Left colon (tissue), 2 donors: ENCODE results near the gene VSTM4. TPM values are rescaled to one million over a fixed set of nuclear protein-coding genes. Genes with fewer than 3 reads are reported as not detected.

Experiments used
- ATAC-seq: fragments of 200-7000 bp; cut with Tn5 transposase; one replicate; pipeline ENCODE4 v1.9.1; 2020; ENCODE audit warnings: mild to moderate bottlenecking, moderate library complexity
- DNase-seq, 2 donors: peaks; one replicate each; pipeline ENCODE4 v3.0.0-alpha.2; 2020
- intact Hi-C, 2 donors: fragments of 100-400 bp; cut with DNase I in 1 of 2; cut with micrococcal nuclease in 1 of 2; formaldehyde crosslinking; loops; one replicate each; pipeline versions ENCODE4 v1.11.2 to v1.14.0; 2022; cut with DNase I, micrococcal nuclease
- total RNA-seq, 2 donors: library from RNA; stranded (reverse); fragmentation: NEBNext Ultra II Directional; extraction: Animal tissue kit (Norgen Biotek cat#: 25700); gene quantifications; one replicate each; pipeline ENCODE4 v1.2.1, GENCODE V29; 2021
- donor health status: DM: no; HTN: no; CAD: no.
- donor health status: DM: yes; HTN: yes; CAD: no.

VSTM4 gene
- total RNA-seq, 2 donors from 2014 or later: 1.4 to 3.5 TPM

DNA sequence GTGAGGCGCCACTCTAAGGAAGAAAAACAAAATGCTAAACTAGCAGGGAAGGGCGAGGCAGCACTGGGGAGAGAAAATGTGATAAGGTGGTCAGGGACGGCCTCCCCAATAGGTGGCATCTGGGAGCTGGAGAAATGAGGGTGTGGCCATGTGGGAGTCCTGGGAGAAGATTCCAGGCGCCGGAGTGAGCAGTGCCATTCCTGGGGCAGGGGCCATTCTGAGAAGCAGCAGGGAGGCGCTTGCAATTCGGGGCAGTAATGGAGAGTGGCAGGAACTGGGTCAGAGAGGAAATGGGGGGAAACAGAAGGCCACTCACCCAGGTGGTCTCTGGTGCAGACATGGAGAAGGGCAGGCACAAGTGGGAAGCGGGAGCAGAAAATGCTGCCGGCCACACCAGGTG, 113.9 kb downstream of the VSTM4 start:
- no peak for DNase-seq
- intact Hi-C loops: no loop called here
- no peak for ATAC-seq

DNA sequence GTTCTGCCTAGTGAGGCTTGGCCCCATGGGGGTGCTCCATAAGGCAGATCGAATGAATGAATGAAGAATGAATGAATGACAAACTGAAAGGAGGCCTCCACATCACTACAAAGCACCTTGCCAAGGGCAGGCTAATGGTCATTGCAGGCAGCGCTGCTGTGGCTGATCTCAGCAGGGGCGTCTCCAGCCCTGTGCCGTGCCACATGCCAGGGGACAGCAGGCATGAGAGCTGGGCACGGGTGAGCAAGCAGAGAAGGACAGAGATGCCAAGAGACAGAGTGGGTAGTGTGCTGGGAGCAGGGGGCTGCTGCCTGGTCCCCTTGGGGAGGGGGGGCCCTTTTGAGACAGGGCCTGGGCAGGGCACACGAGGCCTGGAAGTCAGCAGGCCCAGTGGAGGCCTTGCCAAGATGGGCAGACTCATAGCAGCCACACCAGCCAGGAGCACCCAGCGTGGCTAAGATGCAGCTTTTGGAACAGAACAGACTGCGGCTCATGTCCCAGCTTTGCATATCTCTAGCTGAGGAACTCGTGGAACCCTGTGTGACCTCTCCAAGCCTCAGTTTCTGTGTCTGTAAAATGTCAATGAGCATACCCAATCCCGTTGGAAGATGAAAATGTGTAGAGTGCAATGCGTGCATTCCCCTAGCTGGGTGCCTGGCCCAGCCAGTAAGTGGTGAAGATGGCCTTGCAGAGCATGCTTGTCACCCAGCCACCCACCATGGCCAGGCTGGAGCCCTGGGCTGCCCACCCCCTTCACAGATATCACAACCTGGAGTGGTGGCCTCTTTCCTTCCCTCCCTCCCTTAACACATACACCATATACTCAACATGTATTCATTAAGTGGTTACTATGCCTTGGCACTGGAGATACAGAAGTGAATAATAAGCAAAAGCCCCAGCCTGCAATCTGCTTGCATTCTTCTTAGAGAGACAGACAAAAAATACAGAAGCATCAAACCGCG, 114.6 kb downstream of the VSTM4 start:
- no peak for DNase-seq
- intact Hi-C loops: no loop called here
- ATAC-seq: no peak

- intact Hi-C loops: no loop called here
- no peak for ATAC-seq
- no peak for DNase-seq
Observed at GRCh38 chr10:48999346-48999745, 116.0 kb downstream of the VSTM4 start.

DNA sequence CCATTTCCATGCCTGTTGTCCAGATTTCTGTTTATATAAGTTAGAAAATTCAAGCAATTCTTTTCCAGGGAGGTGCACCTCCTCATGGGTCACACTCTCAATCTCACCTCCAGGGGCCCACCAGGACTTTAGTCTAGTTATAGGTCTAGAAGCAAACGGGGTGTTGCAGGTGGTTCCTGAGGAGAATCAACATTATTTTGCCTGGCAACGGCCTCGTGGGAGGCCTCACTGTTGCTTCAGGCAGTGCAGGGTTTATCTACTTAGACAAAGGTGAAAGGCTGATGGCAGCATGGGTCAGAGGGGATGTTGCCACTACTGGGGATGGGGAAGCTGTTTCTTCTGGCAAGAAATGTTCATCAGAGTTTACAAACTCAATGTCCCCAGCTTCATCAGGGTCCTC, 119.0 kb downstream of the VSTM4 start:
- ATAC-seq (no peak), DNase-seq (no peak)
- intact Hi-C loops: no loop called here

DNA sequence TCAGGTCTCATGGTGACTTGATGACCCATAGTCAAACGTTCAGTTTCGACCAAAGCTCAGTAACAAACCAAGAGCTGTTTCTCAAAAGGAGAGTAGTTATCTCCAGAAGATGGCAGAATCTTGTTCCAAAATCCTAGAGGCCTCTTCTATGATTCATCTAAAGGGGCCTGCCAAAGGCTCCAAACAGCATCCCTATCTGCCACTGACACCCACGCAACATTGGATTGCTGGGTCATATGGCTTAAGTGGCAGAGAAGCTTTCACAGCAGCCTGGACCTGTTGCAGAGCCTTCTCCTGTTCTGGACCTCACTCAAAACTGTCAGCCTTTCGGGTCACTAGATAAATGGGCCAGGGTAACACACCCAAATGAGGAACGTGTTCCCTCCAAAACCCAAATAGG, 121.7 kb downstream of the VSTM4 start:
- no peak for ATAC-seq
- DNase-seq: no peak
- intact Hi-C loops: no loop called here

- ATAC-seq (no peak), DNase-seq (no peak)
- intact Hi-C loops: no loop called here
Observed at GRCh38 chr10:48990226-48990625, 125.1 kb downstream of the VSTM4 start.

DNA sequence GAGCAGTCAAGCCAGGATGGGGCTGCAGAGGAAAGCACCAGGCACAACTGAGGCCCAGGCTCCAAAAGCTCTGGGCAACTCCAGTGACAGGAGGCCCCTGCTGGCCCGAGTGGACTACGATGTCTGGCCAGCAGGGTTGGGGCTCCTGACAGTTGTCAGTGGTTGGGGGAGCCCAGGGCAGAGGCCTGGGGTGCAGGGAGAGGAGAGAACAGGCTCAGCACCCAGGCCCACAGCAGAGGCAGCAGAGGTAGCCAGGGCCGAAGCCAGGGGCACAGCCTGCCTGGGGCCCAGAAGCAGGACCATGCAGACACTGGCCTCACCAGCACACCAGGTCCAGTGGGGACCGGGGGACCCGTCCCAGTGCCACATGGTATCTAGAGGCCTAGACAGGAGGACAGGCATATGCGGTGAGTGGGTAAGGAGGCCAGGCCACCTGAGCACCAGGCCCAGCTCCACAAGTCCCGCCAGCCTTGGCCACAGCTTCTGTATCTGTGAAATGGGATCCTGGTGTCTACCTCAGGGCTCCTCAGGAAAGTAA, 129.6 kb downstream of the VSTM4 start:
- intact Hi-C loops: loop anchor here in 1 of 2 donors (10.0 kb wide), 1 partner anchor 179 kb away; no protein-coding TSS in a partner anchor
- no peak for DNase-seq
- ATAC-seq: no peak

DNA sequence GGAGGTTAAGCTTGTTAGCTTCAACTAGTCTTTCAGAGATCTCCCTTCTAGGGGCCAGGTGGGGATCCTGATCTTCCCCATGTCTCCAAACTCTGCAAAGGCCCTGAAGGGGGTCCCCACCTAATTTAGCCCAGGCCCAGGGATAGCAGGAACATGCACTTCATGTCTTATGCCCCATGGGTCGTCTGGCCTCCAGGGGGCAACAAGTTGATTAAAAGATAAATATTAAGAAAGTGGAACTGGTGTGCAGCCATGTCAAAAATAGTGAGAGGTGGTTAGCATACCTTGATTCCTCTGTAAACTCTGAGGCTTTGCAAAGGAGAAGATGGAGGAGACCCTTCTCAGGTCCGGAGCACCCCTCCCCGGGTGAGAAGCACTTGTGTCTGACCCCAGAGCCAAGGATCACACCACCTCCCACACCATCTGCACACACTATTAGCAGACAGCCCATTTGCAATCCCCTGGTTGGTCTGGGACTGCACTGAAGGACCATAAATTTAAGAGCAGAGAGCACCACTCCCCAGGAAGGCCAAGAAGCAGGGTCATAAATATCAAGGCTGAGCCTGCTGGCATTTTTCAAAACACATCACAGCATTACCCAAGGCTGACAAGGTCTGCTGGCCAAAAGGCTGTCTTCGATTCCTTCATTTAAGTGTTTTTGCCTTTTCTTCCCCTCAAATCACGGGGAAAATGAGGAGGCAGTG, 131.5 kb downstream of the VSTM4 start:
- intact Hi-C loops: loop anchor here in 1 of 2 donors (10.0 kb wide), 1 partner anchor 181 kb away; no protein-coding TSS in a partner anchor
- DNase-seq: no peak
- ATAC-seq: no peak

DNA sequence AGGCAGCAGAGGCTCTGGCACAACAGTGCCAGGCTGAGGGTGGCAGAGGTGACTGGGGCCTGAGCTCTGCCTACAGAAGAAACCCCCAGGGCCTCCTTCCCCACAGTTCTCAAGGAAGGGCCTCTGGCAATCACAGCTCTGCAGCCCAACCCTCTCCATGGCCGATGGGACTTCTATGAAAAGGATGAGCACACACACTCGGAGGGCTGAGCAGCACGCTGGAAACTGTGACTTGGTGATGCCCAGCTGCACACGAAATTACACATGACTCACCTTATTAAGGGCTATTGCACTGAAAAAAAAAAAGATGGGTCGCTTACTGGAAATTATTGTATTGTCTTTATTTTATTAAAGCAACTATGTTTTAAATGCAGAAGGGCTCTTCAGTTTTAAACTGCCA, 132.7 kb downstream of the VSTM4 start:
- no peak for ATAC-seq

GRCh38 chr10:48981310-48981907, 133.9 kb downstream of the VSTM4 start:
- intact Hi-C loops: loop anchor here in 1 of 2 donors (10.0 kb wide), 1 partner anchor 183 kb away; no protein-coding TSS in a partner anchor
- ATAC-seq (peak; percentile 70), DNase-seq (peak in 1 of 2 donors; percentile 48)

More for the DNA sequence above, 132.7 kb downstream of the VSTM4 start:
- no peak for DNase-seq
- intact Hi-C loops: loop anchor here in 1 of 2 donors (10.0 kb wide), 1 partner anchor 182 kb away; no protein-coding TSS in a partner anchor

GRCh38 chr10:48978318-48978717, 137.0 kb downstream of the VSTM4 start:
- intact Hi-C loops: no loop called here
- ATAC-seq (no peak), DNase-seq (no peak)

DNA sequence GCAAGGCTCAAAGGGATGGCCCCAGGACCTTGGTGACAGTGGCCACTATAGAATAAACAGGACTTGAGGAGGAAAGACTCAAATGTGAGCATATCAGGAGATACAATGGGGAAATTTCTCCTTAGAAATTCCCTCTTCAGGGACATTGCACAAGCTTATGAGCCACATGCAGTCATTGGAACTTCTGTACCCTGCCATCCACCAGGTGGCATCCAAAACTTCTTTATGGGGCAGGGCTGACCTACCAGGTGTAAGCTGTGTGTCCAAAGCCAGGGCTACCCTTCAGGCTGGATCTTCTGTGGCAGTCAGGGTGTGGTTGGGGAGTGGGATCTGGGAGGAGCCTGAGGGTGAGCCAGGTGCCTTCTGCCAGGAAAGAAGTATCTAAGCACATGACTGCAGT, 139.1 kb downstream of the VSTM4 start:
- no peak for ATAC-seq
- no peak for DNase-seq
- intact Hi-C loops: no loop called here

- intact Hi-C loops: no loop called here
- DNase-seq (no peak), ATAC-seq (no peak)
Observed at GRCh38 chr10:48974510-48975156, 140.7 kb downstream of the VSTM4 start.

- ATAC-seq (no peak), DNase-seq (no peak)
- intact Hi-C loops: no loop called here
Observed at GRCh38 chr10:48973065-48973464, 142.3 kb downstream of the VSTM4 start.

GRCh38 chr10:48970654-48971053, 144.7 kb downstream of the VSTM4 start:
- no peak for DNase-seq

DNA sequence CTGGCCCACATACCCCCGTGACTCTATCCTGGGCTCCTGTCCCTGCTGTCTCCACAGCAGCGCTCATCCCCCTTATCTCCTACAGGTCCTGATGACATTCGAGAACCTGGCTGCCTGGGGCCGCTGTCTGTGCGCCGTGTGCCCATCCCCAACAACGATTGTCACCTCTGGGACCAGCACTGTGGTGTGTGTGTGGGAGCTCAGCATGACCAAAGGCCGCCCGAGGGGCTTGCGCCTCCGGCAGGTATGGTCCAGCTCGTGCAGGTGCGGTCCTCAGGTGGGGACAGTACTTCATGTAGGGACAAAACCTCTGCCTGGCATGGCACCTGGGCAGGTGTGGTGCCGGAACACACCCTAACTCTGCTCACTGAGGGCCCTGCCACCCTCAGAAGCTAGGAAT, 145.3 kb downstream of the VSTM4 start:
- DNase-seq (no peak), ATAC-seq (no peak)
- intact Hi-C loops: no loop called here

More at GRCh38 chr10:48970654-48971053, 144.7 kb downstream of the VSTM4 start:
- intact Hi-C loops: no loop called here
- no peak for ATAC-seq

GRCh38 chr10:48968036-48968435, 147.3 kb downstream of the VSTM4 start:
- intact Hi-C loops: no loop called here
- ATAC-seq (no peak), DNase-seq (no peak)

DNA sequence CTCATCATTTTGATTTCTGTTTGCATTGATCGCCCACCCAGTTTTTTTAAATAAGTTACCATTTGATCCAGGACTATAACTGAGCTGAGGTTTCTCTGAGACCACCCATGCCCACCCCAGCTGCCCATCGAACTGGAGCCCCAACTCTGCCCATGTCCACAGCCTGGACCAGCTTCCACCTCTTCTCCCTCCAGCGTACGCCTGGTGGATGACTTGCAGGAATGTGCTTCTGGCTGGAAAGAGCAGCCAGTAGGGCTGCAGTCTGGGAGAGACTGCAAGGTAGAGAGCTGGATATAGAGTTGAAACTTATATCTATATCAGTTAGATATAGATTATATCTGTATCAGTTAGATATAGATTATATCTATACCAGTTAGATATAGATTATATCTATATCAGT, 149.9 kb downstream of the VSTM4 start:
- intact Hi-C loops: no loop called here
- ATAC-seq: no peak
- no peak for DNase-seq
